OCI-M2 (cell line): ENCODE measurements around the gene LRRFIP1.
"Not testable (repeated sequence)": the region's sequence is repeated elsewhere in the genome, so short reads cannot be mapped to it uniquely, and the experiment has no call there.

ENCODE experiments used
- DNase-seq: peaks from one replicate; lab custom pipeline; 2025; ENCODE audit not compliant: unreplicated experiment; lab: John Stamatoyannopoulos, UW

The LRRFIP1 gene

DNA sequence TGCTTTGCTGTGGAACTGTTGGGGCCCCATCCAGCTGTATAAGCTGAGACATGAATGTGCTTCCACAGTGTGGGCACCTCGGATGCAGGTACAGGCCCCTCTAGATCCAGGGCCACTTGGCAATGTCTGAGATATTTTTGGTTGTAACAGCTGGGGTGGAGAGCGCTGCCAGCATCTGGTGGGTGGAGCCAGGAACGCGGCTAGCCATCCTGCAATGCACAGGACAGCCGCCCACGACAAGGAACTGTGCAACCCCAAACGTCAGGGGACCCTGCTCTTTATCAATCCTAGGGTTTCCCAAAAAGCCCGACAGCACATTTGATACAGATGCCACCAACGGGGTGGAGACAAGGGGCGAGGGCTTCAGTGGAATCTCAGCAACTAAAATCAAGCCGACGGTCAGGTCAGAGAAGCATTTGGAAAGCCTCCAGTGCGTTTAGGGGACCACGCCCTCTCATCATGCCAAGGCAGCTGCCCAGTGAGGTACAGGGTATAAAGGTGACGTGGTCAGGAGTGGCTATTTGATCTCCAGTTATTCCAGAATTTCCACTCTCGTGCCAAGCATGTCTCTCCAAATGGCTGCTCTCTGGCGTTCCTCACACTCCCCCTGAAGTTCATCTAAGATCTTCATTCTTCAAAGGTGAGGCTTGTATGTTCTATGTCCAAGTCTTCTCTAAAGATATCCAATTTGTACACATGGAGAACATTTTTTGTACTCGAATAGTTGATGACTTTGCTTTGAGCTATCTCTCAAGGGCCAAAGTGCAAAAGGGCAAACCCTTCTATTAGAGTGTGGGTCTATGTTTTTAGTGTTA lies 55.7 kb downstream of the LRRFIP1 start:
- no peak for DNase-seq

DNA sequence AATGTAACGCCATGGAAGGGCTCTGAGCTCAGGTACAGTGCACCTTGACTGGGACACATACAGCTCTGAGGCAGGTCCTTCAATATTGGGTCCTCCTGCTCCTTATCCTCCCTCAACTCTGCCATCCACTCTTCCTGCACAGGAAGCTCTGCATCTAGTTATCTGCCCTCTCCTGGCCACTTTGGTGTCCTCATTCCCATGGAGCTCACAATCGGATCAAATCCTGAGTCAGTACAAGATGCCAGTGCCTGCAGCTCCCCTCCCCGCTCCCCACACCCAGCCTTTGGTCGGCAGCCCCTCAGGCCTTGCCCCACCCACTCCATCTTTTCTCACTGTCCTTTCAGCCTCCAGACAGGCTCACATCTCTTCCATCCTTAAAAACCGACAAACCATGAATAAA lies 58.0 kb downstream of the LRRFIP1 start:
- no peak for DNase-seq

DNA sequence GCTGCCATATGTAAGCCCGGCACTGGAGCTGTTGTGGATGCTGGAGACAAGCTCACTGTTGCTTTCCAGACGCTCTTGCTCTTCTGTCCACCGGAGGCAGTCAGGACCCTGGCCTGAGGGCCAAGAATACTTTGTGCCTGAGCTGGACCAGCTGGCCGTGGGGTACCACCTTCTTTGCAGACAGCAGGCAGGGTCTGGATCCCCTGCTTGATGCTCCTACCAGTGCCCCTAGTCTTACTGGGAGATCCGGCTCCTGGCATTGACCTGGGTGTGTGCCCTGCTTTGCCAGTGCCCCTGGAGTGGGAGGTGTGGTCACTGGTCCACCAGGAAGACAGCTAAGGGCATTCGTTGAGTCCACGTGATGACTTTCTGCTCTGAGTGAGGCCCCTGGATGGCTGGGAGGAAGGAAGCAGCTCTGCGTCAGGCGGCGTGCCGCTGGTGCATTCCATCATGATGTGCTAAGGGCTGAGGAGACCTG lies 59.3 kb downstream of the LRRFIP1 start:
- no peak for DNase-seq

DNA sequence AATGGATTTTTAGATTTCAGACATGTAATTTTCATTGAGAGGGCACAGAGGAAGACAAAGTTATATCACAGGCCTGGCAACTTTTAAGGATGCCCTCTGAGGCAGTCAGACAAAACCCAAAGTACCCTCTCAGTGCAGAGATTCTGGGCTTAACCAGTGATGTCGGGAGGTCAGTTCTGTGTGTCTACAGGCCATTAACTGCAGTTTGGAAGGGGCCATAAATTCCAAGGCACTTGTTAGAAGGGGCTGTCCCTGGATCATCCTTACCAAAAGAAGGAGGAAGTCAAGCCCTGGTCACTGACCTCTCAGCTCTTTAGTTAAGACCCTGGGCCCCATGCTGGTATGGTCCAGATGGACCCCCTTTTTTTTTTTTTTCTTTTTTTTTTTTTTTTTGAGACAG lies 60.7 kb downstream of the LRRFIP1 start:
- no peak for DNase-seq

DNA sequence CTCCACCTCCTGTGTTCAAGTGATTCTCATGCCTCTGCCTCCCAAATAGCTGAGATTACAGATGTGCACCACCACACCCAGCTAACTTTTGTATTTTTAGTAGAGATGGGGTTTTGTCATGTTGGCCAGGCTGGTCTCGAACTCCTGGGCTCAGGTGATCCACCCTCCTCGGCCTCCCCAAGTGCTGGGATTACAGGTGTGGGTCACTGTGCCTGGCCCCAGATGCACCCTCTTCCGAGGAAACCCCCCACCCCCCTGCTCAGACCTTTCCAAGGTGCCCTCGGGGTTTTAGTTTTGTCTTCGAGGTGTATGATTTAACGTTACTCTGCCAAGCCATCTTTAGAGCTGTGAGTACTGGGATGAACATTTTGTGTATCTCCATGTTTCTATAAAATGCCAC lies 61.2 kb downstream of the LRRFIP1 start:
- DNase-seq, result not testable (repeated sequence)

DNA sequence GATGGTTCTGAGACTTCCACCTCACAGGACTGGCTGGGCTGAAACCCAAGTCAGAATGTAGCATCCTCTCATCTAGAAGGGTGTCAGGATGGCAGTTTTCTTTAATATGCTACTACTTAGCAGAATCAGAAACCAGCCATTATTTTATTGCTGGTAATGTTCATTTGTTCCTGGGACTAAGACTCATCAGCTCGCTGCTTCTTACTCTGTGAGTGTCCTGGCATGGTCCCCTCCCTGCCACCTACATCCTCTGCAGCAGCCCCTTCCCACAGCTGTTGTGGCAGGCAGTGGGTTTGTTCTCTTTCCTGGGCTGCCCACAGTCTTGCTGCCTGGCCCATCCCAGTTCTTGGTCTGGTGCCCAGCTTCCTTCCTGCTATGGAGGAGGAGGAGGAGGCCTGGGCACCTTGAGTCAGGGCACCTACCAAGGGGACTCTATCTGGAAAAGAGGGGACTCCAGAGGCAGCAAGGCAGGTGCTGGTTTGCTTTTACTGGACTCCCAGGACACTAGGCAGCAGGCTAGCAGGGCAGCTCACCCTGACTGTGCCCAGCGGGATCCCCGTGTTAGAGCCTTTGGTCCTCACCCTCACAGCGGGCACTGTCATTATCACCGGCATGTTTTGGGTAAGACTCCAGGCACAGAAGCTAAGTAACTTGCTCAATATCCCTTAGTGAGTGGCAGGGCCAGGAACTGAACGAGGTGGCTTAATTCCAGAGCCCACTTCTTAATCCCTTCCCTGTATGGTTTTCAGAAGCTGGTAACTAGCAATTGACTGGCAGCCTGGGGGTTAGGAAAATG lies 62.1 kb downstream of the LRRFIP1 start:
- DNase-seq, result no peak

DNA sequence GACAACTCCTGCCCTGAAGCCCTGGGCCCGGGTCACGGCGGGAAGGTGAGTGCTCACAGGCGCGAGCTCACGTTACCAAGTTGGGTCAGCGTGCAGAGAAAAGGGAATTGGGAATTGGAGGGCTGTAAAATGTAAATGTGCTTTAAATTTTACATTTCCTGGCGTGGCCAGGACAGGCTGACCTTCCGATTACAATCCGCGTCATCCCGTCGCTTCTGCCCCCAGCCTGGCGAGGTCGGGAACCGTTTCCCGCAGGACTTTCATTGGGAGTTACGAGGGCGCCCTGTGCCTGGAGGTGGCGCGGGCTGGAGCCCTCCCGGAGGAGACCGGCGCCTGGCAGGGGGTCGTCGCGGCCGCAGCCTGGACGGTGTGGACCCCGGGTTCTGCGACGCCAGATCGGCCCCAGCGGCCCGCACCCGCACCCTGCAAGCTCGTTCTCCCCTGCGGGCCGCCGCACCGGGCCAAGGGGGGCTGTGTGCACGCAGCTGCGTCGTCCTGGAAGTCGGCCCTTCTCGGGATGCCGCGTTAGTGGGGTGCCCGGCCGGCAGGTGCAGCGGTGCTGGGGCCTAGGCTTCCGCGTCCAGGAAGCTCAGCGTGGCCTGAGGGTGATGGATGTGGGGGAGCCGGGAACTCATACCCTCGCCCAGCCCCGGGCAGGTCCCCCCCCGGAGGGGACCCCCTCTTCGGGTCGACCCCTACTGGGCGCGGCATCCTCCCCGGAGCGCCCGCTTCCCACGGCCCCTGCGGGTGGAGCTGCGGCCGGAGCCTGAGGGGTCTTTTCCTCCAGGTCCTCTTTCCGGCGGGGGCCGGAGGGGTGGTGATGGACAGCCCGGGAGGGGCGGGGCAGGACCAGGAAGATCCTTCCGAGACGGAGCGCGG lies 63.9 kb downstream of the LRRFIP1 start:
- DNase-seq, result no peak

DNA sequence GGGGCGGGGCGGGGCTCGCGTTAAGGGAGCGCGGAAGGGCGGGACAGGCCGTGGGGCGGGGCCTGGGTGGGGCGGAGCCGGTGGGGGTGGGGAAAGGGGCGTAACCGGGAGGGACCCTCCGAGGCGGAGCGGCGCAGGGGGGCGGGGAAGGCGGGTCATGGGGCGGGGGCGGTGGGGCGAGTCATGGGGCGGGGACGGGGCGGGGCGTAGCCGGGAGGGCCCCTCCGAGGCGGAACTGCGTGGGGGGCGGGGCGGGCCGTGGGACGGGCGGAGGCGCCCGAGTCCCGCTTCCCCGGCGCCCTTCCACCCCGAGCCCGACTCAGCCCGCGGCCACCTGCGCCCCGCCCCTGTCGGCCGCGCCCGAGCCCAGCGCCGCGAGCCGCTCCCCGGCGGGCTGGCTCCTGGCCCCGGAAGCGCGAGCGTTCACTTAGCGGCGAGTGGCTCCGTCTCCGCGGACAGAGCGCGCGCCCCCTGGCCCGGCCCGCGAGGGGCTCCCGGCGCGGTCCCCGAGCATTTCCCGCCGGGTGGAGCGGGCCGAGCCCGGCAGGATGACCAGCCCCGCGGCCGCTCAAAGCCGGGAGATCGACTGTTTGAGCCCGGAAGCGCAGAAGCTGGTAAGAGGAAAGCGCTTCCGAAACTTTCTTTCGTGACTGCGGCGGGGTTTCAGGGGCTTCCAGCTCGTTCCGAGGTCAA lies 64.7 kb downstream of the LRRFIP1 start:
- DNase-seq, result no peak

DNA sequence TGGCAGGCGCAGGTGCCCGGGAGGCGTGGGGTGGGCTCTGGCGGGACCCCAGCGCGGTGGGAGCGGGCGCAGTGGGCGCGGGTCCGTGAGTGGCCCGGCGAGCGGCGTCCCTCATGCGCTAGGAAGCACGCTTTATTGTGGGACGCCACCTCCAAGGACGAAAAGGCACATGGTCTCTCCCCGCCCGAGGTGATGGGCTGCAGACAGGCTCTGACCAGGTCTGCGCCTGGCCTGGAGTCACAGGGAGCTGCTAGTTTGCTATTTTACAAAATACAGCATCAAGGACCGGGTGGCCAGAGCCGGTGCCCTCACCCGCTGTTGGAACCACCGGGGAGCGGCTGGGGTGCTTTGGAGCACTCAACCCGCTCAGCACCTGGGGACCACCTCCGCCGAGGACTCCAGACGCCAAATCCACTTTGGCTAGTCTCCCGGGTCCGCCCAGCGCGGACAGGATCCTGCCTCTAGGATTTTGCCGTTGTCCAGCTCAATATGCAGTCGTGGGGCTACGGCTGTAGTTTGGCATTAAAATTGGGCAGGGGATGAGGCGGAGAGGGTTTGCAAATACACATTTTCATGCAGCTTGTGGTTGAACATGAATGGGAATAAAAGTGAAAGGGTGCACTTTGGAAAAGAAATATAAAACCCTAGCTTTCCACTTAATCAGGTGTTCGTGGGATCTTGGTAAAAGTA lies 65.4 kb downstream of the LRRFIP1 start:
- DNase-seq, result no peak

DNA sequence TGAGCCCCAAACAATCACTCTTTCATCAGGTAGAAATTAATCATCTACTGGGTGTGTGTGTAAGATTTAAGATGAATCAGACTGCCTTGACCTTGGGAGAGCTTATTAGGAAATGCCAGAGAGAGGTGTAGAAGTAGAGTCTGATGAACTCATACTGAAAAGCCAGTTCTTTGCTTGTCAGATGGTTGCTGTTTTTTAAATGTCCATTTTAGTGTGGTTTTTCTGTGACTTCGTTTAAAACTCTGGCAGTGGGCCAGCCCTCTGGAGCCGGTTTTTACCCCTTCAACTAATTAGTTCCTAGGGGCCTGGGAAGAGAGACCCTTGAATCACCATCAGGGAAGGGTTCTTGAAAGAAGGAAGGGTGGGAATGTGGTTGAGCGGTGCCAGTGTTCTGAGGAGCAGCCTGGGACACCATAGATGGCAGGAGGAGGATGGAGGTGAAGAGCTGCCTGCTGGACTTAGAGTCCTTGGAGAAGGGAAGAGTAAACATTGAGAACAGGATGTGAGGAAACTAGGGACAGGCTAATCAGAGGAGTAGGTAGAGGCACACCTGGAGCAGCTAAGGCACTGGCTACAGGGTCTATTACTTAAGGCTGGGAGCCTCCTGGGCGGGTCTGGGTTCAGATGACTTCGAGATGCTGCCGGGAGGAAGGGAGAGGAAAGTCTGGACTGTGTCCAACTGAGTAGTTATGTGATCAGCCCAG lies 66.1 kb downstream of the LRRFIP1 start:
- DNase-seq, result no peak

DNA sequence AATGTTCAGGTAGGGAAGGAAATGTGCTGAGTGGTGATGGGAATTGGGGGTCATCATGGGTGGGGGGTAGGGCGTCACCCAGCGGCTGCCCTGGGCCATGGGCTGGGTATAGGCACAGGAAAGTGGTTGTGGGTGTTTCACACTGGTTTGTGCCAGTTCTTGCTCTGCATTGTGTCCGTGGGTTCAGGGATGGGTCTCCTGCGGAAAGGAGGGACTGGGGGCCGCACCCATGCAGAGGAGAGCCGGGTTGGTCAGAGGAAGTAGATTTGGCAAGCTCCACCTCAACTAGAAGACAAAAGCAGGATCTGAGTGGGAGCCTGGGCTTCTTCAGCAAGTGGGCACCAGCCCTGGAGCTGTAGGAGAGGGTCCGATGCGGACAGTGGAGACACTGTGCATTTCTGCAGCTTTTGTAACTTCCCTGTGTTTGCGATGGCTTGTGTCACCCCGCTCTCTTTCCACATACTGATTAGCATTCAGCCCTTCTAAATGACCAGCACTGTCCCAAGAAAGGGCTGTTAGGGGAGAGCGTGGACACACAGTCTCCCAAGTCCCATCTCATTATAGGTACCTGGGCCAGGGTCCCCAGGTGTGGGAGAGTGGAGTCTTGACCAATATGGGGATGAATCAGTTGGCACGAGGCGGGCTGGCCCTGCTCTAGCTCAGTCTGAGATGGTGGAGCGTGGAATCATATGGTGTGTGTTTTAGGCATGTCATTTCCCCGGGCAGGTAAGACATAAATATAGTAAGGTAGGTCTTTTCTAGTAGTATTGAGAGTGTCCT lies 67.2 kb downstream of the LRRFIP1 start:
- no peak for DNase-seq

DNA sequence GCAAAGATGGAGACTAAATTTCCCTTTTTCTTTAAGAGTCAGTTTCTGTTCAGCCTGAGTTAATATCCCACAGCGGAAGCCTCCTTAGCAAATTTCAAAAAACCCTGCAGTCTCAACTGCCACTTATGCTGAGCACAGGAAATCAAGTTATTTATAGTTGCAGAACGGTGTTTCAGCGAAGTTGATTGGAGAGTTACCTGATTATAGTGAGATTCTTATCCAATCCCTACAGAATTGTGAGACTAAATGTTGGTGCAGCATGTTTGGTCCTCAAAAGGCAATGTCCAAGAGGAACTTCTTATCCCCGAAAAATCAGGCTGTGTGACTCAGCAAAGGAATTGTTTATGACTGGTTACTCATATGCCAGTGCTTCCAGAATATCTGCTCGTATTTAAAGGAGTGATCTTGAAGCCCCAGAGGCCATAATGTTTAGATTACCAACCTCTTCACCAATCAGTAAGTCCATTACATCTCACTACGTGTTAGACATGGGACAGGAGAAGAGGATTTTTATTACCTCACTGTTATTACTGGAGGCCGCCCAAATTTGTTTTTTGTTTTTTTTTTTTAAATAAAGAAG lies 67.9 kb downstream of the LRRFIP1 start:
- DNase-seq, result no peak

DNA sequence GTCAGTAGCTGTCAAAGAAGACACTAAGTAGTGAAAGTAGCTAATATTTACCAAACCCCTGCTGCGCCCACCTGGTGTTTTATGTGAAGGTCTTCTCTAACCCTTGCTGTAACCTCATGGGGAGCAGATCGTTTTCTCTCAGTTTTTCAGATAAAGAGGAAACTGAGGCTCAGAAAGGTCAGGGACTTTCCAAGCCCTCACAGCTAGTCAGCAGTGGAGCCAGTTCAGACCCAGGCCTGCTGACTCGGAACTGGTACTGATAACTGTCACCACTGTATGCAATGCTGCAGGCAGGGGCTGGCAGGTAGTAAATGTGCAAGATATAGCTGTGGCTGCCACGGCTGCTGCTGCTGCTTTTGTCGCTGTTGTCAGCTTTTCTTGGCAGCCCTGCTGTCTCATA lies 69.1 kb downstream of the LRRFIP1 start:
- no peak for DNase-seq

DNA sequence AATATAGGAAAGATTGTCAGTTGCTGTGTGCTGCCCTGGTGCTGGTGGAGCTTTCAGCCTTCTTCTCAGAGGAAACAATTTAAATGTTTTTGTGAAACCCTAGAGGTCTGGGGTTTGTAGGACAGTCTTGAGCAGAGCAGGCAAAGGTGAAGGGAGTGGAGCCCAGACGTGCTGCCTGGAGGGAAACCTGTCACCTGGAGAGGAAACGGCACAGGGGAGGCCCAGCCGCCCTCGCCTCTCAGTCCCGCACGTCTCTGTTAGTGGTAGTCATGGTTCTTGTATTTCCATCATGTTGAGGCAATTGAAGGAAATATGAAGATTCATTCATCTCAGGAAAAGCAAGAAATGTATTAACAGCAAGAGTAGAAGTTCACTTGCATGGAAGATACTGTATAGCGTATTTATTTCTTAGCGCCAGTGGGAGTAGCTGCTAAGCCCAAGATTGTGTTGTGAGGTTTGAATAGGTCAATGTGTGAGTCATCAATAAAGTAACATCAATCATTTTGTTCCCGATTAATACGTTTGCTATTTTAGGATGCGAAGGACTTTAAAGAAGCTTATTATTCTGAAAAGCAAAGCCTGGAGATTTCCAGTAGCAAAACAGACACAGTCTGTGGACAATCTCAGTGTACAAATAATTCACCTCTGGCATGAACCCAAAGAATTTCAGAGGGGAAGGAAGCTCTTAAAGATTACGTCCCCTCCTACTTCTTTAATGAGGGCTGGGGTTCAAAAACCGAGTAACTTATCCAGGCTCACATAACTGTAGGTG lies 70.4 kb downstream of the LRRFIP1 start:
- no peak for DNase-seq

DNA sequence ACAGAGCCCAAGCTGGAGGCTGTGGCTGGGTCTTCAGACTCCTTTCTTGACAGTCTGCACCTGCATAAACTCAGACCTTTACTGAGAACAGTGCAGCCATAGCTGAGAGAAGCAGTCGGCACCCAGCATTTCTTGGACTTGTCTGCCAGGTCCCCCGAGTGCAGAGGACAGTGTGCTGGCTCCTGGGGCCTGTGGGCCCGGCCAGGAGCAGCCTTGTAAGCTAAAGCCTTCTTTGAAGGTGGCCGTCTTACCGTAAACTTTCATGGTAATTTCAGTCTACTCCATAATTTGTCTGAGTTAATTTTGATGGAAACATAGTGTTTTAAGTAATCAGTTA lies 70.9 kb downstream of the LRRFIP1 start:
- no peak for DNase-seq

DNA sequence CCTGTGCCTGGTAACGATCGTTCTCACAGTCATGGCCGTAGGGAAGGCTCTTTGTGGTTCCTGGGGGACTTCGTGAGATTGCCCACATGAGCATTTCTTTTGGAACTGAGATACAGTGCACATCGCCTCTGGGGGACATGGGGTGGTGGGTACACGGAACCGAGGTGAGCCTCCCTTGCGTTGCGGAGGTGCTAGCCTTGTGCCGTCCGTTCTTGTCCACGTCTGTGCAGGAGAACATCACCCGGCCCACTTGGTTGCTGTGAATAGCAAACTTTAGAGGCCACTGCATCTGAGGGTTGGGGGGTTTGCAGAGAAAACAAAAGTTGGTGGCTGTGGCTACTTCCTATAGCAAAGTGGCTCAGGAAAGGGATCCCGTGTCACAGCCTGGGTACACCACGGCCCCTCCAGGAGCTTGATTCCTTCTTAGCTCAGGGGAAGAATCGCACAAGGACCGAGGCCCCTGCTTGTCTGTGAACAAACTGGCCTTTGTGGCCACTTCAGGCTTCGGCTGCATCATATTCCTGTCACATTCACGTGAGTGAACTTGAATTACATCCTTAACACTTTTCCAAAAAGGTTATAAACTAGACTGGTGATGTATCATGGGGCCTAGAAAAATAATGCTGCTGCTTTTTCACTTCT lies 72.6 kb downstream of the LRRFIP1 start:
- no peak for DNase-seq

DNA sequence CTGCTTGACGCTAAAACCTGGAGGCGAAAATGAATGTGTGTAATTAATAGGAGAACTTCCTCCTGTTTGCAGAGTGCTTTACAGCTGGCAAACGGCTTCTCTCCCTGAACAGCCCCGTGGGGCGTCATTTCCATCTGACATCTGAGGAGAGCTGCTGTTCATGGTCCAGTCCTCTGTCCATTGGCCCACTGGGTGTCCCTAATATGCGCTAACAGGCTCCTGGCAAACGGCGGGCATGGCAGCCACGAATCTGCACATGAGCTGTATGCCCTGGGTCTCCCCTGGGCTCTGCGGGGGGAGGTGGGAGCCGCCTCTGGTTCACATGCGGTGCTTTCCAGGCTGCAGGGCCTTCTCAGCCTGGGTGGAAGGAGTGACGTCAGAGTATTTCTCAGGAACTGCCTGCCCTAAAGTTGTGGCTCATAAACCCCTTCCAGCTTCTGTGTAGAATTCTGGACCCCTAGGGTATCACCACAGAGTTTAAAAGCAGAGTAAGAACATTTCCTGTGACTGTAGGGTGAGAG lies 73.2 kb downstream of the LRRFIP1 start:
- DNase-seq, result no peak
